OCI-LY7 (cell line): ENCODE results near the gene OR5D14.

ENCODE experiments used
- EZH2phosphoT487 ChIP-seq: fragments of 200-600 bp; sonication (generic); IDR thresholded peaks from 2 replicates; pipeline ENCODE4 v1.6.1; 2018; ENCODE audit warnings: low read depth, borderline replicate concordance, mild to moderate bottlenecking, mixed run types, antibody characterized with exemption, low read length, moderate library complexity, mixed read lengths
- TF ChIP-seq, protein P1 (sequence below): fragments of 200-600 bp; sonication (generic); conservative IDR thresholded peaks from 2 replicates; pipeline ENCODE4 v1.5.1; 2014; ENCODE audit warnings: mild to moderate bottlenecking, antibody characterized with exemption, low read length, moderate library complexity, mixed read lengths

DNA sequence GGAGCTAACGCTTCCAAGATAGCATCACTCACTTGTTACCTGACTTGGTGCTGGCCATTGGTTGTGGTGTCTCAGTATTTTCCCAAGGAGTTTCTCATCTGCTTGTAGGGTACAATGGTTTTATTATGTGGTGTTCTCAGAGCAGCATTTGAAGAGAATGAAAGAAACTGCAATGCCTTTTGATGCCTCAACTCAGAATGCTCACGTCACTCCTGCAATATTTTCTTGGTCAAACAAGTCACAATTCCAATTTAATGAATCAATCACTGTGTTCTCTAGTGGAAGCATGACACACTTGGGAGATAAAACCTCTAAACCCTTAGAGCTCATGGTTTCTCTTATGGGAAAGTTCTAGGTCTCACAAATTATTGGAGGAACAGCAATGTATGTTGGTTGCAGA, 2.0 kb upstream of the OR5D14 start:
- TF ChIP-seq, protein P1, sequence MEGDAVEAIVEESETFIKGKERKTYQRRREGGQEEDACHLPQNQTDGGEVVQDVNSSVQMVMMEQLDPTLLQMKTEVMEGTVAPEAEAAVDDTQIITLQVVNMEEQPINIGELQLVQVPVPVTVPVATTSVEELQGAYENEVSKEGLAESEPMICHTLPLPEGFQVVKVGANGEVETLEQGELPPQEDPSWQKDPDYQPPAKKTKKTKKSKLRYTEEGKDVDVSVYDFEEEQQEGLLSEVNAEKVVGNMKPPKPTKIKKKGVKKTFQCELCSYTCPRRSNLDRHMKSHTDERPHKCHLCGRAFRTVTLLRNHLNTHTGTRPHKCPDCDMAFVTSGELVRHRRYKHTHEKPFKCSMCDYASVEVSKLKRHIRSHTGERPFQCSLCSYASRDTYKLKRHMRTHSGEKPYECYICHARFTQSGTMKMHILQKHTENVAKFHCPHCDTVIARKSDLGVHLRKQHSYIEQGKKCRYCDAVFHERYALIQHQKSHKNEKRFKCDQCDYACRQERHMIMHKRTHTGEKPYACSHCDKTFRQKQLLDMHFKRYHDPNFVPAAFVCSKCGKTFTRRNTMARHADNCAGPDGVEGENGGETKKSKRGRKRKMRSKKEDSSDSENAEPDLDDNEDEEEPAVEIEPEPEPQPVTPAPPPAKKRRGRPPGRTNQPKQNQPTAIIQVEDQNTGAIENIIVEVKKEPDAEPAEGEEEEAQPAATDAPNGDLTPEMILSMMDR: no peak
- no peak for TF ChIP-seq EZH2phosphoT487
